ENCODE results near the gene PRKAR1A.
"Not testable (repeated sequence)": the region's sequence is repeated elsewhere in the genome, so short reads cannot be mapped to it uniquely, and the experiment has no call there.

Gene PRKAR1A

DNA sequence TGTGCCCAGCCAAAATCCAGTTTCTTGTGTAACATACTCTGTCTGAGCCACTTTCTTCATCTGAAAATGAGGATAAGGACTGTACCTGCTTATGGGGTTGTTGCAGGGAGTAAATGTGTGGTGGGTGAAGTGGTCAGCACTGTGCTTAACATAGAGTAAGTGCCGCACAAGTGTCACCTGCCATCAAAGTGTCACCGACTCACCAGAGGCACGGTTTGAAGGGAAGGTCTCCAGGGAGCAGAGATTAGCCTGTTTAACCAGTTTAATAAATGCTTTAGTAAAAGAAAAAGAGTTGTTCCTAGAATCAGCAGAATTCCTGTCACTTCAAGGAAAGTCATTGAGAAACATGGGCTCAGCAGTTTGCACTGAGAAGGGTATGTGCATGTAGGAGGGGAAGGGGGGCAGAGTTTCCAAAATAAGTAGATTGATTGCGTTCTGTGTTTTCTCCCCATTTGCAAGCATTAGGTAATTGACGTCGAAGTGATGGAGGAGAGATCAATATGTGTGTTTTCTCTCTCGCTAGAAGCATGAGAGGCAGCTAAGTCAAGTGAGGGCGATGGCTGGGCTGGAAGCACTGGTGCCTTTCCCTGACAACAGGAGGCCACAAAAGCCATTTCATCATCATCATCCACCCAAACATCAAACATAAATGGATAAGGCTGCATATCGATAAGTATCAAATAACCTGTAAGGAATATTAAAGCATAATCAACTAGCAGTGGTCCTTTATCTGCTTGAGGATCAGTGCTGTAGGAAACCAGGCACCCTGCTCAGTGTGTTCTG lies 69.8 kb downstream of the PRKAR1A start:
- DNase-seq: no peak

DNA sequence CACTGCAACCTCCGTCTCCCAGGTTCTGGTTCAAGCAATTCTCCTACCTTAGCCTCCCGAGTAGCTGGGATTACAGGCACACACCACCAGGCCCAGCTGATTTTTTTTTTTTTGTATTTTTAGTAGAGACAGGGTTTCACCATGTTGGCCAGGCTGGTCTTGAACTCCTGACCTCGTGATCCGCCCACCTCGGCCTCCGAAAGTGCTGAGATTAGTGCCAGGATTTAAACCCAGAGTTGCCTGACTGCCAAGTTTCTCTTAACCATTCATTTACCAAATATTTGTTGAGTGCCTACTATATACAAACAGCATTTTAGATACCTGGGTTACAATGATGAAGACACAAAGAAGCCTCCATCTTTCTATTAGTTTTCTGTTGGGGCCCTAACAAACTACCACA lies 70.6 kb downstream of the PRKAR1A start:
- not testable (repeated sequence) for DNase-seq

DNA sequence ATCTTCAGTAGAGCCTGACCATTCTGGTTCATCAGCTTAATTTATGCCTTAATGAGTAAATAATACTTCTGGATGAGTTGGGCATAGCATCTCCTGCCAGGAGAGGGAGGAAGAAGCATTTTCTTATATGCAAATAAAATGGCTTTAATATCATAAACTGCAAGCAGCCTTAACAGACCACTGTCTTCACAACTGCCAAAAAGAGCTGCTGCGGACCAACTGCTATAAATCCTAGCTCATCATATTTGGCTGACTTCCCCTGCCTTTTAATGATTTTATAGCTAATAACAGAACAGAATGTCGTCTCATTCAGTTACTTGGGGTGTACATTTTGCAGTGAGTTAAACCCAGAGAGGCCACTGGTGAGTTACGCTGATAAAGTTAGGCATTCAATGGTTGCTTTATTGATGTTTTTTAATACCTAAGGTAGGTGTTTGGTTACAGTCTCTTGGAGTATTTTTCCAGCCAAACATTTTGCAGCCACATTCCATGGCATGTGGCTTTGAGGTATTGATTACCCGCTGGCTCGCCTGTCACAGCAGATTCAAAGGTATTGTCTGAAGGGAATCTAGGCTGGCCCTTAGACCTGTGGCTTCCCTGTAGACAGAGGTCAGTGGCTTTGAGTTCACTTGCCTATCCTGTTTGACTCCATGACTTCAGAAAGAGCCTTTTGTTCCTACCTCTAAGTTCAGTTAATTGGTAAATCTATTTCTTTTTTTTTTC lies 72.5 kb downstream of the PRKAR1A start:
- no peak for DNase-seq

DNA sequence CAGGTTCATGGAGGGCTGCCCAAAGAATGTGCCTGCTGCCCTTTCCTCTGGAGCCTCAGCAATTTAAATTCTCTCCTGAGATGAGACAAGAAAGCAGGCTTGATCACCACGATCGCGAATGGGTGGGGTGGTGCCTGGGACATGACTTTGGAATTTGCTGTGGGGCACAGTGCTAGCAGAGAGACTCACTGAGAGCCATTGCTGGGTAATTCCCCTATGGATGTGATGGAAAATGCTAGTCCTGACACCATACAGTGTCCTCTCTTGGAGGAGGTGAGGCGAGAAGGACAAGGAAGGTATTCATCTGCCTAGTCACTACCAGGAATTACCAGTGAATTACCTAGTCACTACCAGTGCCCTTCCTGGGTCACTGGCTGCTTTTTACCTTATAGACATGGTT lies 73.4 kb downstream of the PRKAR1A start:
- no peak for DNase-seq

DNA sequence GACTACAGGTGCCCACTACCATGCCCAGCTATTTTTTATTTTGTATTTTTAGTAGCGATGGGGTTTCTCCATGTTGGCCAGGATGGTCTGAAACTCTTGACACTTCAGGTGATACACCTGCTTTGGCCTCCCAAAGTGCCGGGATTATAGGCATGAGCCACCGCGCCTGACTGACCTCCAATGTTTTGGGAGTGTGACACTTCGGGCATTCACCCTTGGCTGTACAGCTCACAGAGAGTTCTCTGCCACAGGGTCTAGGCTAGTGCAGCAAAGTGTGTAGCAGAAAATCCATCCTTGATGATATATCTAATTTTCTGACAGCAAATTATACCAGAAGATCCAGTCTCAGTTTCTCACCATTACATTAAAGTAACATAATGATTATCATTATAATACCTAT lies 74.8 kb downstream of the PRKAR1A start:
- no peak for DNase-seq

DNA sequence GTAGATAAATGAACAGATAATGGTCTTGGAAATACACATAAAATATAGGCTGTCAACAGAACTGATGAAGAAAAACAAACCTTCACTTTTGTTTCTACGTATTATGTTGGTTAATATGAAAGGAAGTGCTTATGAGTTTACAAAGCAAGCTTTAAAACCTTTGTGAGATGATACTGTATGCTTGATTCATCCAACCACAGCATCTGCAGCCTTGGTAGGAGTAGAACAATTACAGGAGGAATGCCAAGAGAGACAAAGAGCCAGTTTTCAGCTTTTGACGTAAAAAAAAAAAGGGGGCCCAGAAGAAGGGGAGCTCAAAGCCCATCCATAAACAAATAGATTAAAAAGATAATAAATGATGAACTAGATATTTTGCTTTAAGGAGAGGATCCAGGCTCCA lies 75.6 kb downstream of the PRKAR1A start:
- DNase-seq: no peak

DNA sequence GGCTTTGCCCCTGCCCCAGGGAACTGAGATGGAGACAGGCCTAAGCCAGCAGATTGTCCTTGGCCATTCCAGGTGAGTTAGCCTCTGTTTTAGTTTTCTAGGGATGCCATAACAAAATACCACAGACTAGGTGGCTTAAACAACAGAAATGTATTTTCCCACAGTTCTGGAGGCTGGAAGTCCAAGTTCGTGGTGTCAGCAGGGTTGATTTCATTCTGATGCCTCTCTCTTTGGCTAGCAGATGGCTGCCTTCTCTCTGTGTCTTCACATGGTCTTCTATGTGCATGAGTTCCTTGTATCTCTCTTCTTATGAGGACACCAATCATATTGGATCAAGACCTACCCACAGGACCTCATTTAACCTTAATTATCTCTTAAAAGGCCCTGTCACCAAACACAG lies 76.1 kb downstream of the PRKAR1A start:
- no peak for DNase-seq

DNA sequence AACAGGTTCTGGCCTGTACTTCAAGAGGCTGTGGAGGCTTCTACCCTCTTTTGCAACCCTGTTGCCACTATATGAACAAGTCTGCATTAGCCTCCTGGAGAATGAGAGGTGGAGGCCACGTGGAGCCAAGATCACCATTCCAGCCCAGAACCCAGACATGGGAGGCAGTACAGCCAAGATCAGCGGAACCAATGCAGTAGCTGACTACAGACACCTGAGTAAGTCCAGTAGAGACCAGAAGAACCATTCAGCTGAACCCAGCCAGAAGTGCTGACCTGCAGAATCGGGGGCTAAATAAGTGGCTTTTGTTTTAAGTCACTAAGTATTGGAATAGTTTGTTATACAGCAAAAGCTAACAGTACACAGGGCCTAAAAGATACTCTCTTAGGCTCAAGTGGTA lies 76.9 kb downstream of the PRKAR1A start:
- no peak for DNase-seq

DNA sequence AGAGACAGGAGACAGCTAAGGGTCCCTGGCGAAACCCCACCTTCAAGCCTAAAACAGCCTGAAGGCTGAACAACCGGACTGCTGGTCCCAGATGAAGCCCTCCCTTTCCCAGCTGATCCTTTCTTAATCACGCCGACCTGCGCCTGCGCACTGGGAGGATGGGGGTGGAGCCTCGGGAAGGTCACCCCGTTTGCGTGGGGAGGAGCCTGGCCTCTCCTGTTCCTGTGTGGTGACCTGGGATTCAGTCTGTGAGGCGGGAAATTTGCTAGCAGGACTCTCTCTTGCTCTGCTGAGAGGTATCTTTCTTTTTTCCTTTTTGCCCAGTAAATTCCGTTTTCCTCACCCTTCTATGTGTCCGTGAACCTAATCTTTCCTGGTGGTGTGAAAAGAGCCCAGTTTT lies 79.4 kb downstream of the PRKAR1A start:
- no peak for DNase-seq

DNA sequence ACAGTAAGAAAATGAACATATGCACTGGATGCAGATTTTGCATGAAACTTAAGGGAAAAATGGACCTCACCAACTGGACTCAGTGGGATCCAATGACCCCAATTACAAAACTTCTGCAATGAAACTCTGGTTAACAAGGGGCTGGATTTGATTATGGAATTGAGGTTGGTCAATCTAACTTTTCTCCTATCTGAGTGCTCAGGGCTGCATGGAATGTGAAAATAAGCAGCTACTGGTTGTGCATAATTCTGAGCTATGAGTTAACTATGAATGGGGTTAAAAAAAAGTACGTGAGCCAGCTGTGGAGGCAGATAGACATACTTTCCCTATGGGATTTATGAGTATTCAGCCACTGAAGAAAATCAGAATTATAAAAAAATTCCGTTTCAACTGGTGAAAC lies 79.8 kb downstream of the PRKAR1A start:
- no peak for DNase-seq

DNA sequence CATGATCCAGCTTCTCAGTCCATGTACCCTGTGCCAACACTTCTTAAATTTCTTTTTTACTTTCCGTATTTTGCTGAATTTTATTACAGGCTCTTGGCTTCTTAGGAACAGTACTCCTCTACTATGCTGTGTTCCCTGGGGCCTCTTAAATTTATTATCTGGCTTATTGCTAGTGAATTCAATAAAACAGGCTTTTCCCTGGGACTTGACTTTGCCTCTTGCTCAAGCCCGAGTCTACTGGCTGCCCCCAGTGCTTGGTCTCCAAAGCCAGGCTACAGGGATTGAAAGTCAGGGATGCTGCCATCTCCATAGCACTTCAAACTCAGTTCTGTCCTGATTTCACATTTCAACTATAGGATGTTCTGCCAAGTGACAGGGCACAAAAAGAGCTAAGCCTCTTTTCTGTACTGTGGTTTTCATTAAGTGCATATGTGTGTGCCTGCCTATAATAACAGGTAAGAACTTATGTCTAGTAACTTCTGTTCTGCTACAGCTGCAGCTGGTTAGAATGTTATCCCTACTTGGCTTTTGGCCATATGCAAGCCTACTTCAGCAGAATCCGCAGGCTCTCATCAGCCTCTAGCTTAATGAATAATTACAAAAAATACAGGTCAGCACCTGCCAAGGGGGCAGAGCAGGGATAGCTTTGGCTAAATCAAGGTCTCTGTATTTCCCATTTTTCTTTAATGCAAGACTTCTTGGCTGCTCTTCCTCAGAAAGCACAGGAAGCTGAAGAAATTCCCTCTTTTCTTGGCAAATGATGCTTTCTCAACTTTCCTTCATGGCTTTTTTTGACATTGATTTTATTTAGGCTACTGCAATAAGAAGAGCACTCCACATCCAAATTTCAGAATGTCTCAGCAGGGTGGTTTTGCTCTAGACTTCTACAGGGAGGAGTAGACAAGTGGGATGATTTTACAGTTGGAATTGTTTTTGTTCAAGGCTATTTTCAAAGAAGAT lies 80.7 kb downstream of the PRKAR1A start:
- peak; percentile 45 for DNase-seq

DNA sequence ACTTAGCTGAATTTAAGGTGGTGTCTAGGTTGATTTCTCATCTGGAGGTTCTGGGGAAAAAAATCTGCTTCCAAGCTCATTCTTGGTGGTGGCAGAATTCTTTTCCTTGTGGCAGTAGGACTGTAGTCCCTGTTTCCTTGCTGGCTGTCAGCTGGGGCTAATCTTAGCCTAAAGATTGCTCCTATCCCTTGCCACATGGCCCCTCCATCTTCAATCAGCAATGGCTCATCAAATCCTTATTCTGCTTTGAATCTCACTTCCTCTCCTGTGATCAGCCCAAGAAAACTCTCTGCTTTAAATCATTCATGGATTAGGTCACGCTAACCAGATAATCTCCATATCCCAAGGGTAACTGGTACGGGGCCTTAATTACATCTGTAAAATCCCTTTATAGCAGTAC lies 82.3 kb downstream of the PRKAR1A start:
- DNase-seq: no peak

DNA sequence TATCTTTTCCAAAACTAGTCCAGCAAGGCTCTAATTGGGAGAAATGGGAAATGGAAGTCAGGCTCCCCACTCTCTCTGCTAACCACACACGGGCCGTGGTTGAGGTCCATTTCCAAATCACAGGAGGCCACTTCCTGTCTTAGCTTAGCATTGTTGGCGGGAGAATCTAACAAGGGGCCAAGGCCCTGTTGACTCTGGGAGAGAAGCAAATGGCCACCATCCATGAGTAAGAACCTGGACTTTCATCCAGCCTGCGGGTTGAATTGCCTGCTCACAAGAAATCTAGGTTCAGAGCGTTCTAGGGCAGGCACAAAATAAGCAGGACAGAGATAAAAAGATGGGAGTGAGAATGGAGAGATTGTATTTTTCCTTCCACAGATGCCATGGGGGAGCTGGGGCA lies 83.3 kb downstream of the PRKAR1A start:
- DNase-seq: no peak

DNA sequence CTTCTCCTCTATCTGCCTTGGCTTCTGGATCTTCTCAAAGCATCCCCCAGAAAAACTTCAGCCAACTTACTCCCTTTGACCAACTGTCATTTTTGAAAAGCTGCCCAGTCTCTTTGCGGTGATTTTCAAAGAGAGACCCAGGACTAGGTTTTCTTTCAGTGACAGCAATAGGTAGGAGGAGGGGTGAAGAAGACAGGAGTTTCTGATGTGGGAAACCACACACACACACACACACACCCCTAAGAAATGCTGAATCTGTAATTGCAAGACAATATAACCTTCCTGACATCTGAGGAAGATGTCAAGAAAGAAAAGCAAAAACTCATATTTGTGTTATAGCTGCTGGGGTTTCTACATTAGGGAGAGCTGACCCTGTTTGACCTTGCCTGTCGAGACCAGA lies 83.8 kb downstream of the PRKAR1A start:
- no peak for DNase-seq

DNA sequence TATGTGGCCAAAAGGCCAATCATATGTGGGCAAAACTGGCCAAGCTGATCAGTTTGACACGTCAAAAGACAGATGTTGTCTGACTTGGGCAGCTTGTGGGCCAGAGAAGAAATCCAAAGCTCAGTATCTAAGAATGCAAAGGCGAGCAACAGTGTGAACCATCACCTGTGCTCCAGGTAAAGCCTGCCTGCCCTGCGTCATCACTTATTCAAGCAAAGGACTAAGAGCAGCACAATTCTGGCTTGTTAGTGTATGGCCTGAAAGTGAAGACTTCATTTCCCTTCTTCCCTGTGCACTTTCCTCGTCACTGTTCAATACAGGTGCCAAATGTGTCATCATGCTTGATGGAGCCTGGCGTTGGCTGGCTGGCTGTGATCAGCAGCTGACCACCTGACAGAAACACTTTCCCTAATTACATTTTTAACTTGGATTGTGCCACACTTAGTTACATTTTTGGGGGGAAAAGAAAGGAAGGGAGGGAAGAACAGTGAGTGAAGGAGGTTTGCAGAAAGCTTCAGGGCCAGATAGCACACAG lies 84.2 kb downstream of the PRKAR1A start:
- DNase-seq: no peak

DNA sequence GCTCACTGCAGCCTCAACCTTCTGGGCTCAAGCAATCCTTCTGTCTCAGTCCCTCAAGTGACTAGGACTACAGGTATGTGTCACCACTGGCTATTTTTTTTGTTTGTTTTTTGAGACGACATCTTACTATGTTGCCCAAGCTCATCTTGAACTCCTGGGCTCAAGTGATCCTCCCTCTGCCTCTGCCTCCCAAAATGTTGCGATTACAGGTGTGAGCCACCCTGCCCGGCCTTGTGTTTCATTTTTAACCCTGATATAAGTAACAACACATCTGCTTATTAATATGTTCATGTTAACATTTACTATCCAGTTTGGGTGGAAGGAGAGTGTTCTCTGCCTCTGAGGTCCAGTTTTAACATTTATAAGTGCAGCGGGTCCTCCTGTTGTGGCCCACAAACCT lies 85.8 kb downstream of the PRKAR1A start:
- DNase-seq: no peak

DNA sequence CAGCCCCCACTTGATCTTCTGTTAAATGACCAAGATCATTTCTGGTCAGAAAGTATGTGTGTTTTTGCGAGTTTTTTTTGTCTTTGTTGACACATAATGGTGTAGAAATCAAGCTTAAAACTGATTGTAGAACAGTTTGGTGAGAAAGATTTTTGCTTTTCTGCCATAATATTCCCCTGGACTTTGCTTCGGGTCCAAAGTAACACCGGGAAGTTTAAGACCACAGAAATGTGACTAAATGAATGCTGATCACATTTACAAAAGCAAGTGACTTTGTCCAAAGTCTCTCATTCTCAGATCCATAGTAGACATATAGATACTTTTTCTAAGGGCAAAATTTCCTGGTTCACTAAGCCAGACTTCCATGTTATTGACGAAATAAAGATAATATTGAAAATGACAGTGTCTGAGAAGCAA lies 86.3 kb downstream of the PRKAR1A start:
- DNase-seq: no peak

DNA sequence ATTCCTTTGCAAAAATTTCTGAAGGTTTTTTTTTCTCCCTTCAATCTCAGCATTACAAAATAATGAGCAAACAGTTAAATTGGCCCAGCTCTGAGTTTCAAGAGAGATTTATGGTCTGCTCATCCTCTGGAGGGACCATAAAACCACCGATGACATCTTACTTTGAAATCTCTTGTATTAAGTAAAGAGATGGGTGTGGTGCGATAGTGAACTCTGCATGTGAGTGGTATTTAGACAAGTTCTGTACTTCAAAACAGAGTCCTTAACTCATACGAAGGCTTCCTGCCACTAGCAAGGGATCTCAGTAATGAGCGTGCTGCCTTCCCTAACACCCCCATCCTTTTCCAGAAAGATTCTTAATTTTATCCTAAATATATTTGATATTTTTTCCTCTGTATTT lies 86.9 kb downstream of the PRKAR1A start:
- no peak for DNase-seq

DNA sequence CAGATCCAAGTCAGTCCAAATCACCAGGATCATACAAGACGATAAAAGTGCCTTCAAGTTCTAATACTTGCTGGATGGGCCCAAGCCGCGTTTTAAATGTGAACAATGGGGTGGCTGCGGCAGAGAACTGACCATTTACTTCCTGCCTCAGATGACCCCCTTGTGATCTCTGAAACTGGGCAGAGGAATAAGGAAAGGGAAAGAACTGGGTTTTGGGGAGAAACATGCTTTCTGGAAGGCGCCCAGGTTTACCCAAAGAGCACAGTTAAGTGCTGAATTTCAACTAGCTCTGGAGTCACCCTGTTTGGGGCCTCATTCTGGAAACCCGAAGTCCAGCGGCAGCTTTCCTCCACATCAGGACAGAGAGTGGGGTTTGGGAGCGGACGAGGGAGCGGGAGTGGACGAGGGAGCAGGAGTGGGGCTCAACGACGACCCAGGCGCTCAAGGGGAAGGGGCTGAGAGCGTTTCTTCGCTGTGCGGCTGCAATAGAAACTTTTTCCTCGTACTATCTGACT lies 87.4 kb downstream of the PRKAR1A start:
- DNase-seq: no peak

DNA sequence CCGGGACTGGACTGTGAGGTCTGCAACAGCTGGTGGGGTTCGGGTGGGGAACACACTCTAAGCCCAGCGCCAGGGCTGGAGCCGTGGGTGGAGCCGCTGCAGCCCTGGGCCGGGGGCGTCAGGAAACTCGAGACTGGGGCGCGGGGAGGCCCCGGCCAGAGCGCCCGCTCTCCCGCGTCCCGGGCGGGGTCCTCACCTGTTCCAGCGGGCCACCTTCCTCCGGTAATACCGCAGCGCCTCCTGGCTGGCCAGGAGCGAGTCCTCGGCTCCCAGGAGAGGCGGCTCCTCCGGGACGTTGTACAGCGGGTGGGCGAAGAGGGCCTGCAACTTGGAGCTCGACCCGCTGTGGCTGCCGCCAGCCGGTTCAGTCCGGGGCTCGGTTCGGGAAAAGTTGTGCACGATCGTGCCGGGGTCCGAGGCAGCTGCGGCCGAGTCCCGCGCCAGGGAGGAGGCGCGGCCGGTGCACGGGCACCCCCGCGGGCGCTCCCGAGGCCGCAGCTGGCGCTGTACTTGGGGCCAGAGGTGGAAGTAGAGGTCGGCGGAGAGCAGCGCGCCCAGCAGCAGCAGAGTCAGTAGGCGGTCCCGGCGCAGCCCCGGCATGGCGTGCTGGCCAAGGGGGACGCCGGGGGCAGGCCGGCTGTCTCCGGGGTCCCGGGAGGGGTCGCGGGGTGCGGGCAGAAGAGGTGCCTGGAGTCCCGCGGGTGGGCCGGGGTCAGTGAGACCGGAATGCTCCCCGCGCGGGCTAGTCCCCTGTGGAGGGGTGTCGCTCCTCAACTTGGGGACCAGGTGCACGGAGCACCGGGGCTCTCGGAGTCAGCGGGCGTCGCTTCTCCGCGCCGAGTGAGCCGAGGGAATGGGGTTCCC lies 88.1 kb downstream of the PRKAR1A start:
- no peak for DNase-seq
